Neural cell (in vitro differentiated cells): ENCODE measurements around the gene STARD7. TPM values are rescaled to one million over a fixed set of nuclear protein-coding genes. Genes with fewer than 3 reads are reported as not detected.

Source experiments
- H2AFZ ChIP-seq: fragments of 200-600, 300-800 bp; sonication (generic), shearing (Covaris generic); 2 replicates; pipeline ENCODE4 v1.6.0; 2014; ENCODE audit warnings: low read depth, mild to moderate bottlenecking, antibody characterized with exemption, low read length, moderate library complexity
- H3F3A ChIP-seq: fragments of 200-600 bp; shearing (Covaris generic); 2 replicates; pipeline ENCODE4 v1.6.1; 2016; ENCODE audit warnings: mild to moderate bottlenecking, moderate library complexity, mixed read lengths, antibody characterized with exemption, low read length; ENCODE audit not compliant: insufficient read depth, poor library complexity, severe bottlenecking
- H3K27ac ChIP-seq: fragments of 200-600, 300-800 bp; sonication (generic), shearing (Covaris generic); 2 replicates; pipeline ENCODE4 v1.5.1; 2014; ENCODE audit warnings: mild to moderate bottlenecking, low read length, moderate library complexity
- H3K27me3 ChIP-seq: fragments of 300-800, 200-600 bp; sonication (generic), shearing (Covaris generic); 2 replicates; pipeline ENCODE4 v1.6.0; 2014; ENCODE audit warnings: mild to moderate bottlenecking, low read depth, low read length, moderate library complexity; ENCODE audit not compliant: insufficient read depth
- H3K36me3 ChIP-seq: fragments of 300-800, 200-600 bp; sonication (generic), shearing (Covaris generic); 2 replicates; pipeline ENCODE4 v1.5.1; 2014; ENCODE audit warnings: mild to moderate bottlenecking, antibody characterized with exemption, low read length, moderate library complexity; ENCODE audit not compliant: insufficient read depth
- H3K4me2 ChIP-seq: fragments of 300-800, 200-600 bp; sonication (generic), shearing (Covaris generic); 2 replicates; pipeline ENCODE4 v1.6.0; 2014; ENCODE audit warnings: mild to moderate bottlenecking, low read length
- H3K4me3 ChIP-seq: fragments of 300-800, 200-600 bp; sonication (generic), shearing (Covaris generic); 2 replicates; pipeline ENCODE4 v1.5.1; 2014; ENCODE audit warnings: mild to moderate bottlenecking, low read length, moderate library complexity
- H3K79me2 ChIP-seq: fragments of 200-600 bp; shearing (Covaris generic); replicated peaks from 2 replicates; pipeline ENCODE4 v1.6.0; 2014; ENCODE audit warnings: mild to moderate bottlenecking, low read length, moderate library complexity; ENCODE audit not compliant: insufficient read depth
- H3K9ac ChIP-seq: fragments of 300-800, 200-600 bp; sonication (generic), shearing (Covaris generic); 2 replicates; pipeline ENCODE4 v1.6.1; 2016; ENCODE audit warnings: mild to moderate bottlenecking, low read length, mixed read lengths
- H3K9me2 ChIP-seq: fragments of 200-600 bp; shearing (Covaris generic); 2 replicates; pipeline ENCODE4 v1.6.1; 2016; ENCODE audit warnings: mild to moderate bottlenecking, low read length, mixed read lengths; ENCODE audit not compliant: insufficient read depth
- H3K9me3 ChIP-seq: fragments of 200-600, 300-800 bp; sonication (generic), shearing (Covaris generic); 2 replicates; pipeline ENCODE4 v1.6.1; 2016; ENCODE audit warnings: mild to moderate bottlenecking, mixed run types, low read length, moderate library complexity, mixed read lengths
- H4K20me1 ChIP-seq: fragments of 200-600 bp; shearing (Covaris generic); 2 replicates; pipeline ENCODE4 v1.6.1; 2016; ENCODE audit warnings: mild to moderate bottlenecking, mixed run types; ENCODE audit not compliant: insufficient read depth
- EP300 ChIP-seq: fragments of 450-650 bp; conservative IDR thresholded peaks from 2 replicates; pipeline ENCODE4 v1.6.1; 2014; ENCODE audit warnings: antibody characterized with exemption, mild to moderate bottlenecking, moderate library complexity; ENCODE audit not compliant: poor library complexity, severe bottlenecking
- EZH2 ChIP-seq: fragments of 200-600, 300-800 bp; shearing (Covaris generic), sonication (generic); IDR thresholded peaks from 2 replicates; pipeline ENCODE4 v1.6.1; 2014; ENCODE audit warnings: antibody characterized with exemption, low read length, borderline replicate concordance, mild to moderate bottlenecking; ENCODE audit not compliant: insufficient read depth, poor library complexity, severe bottlenecking
- MXI1 ChIP-seq: fragments of 450-650 bp; conservative IDR thresholded peaks from 2 replicates; pipeline ENCODE4 v1.6.1; 2014; ENCODE audit warnings: antibody characterized with exemption, mild to moderate bottlenecking; ENCODE audit not compliant: poor library complexity, severe bottlenecking
- POLR2AphosphoS5 ChIP-seq: IDR thresholded peaks from 2 replicates; pipeline ENCODE4 v1.6.1; 2012
- RAD21 ChIP-seq: fragments of 450-650 bp; conservative IDR thresholded peaks from 2 replicates; pipeline ENCODE4 v1.6.1; 2014; ENCODE audit warnings: antibody characterized with exemption, mild to moderate bottlenecking, moderate library complexity
- REST ChIP-seq: IDR thresholded peaks from 2 replicates; pipeline ENCODE4 v1.6.1; 2012; ENCODE audit warnings: borderline replicate concordance
- SMC3 ChIP-seq: fragments of 450-650 bp; conservative IDR thresholded peaks from 2 replicates; pipeline ENCODE4 v1.6.1; 2014; ENCODE audit warnings: antibody characterized with exemption, mild to moderate bottlenecking, moderate library complexity; ENCODE audit not compliant: poor library complexity
- TAF1 ChIP-seq: IDR thresholded peaks from 2 replicates; pipeline ENCODE4 v1.6.1; 2012; ENCODE audit warnings: low read depth
- polyA plus RNA-seq: library from polyadenylated mRNA; depleted of rRNA; stranded (reverse); fragments of >200 nt; gene quantifications from 2 replicates; pipeline ENCODE4 v1.2.3, GENCODE V29; 2014
- TF ChIP-seq, protein P1 (sequence below): fragments of 450-650 bp; IDR thresholded peaks from 2 replicates; pipeline ENCODE4 v1.5.1; 2014; ENCODE audit warnings: antibody characterized with exemption, mild to moderate bottlenecking, moderate library complexity; ENCODE audit not compliant: poor library complexity, severe bottlenecking

STARD7 gene
- polyA plus RNA-seq, 1 donor from 2014 or later: 155 TPM

GRCh38 chr2:96250188-96250587 is 41.6 kb upstream of the STARD7 start:
- TF ChIP-seq SMC3 (no peak), REST (no peak), EZH2 (no peak), POLR2AphosphoS5 (no peak), RAD21 (no peak), MXI1 (no peak), TAF1 (no peak), EP300 (no peak)
- TF ChIP-seq, protein P1, sequence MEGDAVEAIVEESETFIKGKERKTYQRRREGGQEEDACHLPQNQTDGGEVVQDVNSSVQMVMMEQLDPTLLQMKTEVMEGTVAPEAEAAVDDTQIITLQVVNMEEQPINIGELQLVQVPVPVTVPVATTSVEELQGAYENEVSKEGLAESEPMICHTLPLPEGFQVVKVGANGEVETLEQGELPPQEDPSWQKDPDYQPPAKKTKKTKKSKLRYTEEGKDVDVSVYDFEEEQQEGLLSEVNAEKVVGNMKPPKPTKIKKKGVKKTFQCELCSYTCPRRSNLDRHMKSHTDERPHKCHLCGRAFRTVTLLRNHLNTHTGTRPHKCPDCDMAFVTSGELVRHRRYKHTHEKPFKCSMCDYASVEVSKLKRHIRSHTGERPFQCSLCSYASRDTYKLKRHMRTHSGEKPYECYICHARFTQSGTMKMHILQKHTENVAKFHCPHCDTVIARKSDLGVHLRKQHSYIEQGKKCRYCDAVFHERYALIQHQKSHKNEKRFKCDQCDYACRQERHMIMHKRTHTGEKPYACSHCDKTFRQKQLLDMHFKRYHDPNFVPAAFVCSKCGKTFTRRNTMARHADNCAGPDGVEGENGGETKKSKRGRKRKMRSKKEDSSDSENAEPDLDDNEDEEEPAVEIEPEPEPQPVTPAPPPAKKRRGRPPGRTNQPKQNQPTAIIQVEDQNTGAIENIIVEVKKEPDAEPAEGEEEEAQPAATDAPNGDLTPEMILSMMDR: no peak
- Histone ChIP-seq H3K36me3 (no peaks in the 10 kb centered on the region), H3K27me3 (no peaks in the 10 kb centered on the region), H3F3A (no peaks in the 10 kb centered on the region), H3K4me3 (no peak overlapping the region), H3K4me2 (no peak overlapping the region), H4K20me1 (no peaks in the 10 kb centered on the region), H3K9me2 (no peaks in the 10 kb centered on the region), H2AFZ (no peak overlapping the region), H3K9me3 (no peaks in the 10 kb centered on the region), H3K9ac (no peak overlapping the region), H3K79me2 (no peaks in the 10 kb centered on the region), H3K27ac (no peak overlapping the region)

GRCh38 chr2:96249654-96250053 is 41.0 kb upstream of the STARD7 start:
- Histone ChIP-seq H4K20me1 (no peaks in the 10 kb centered on the region), H3F3A (no peaks in the 10 kb centered on the region), H3K27me3 (no peaks in the 10 kb centered on the region), H3K9me2 (no peaks in the 10 kb centered on the region), H3K79me2 (no peaks in the 10 kb centered on the region), H2AFZ (no peak overlapping the region), H3K9me3 (no peaks in the 10 kb centered on the region), H3K9ac (no peak overlapping the region), H3K4me3 (no peak overlapping the region), H3K27ac (no peak overlapping the region), H3K36me3 (no peaks in the 10 kb centered on the region), H3K4me2 (no peak overlapping the region)
- no peak for TF ChIP-seq EZH2
- no peak for TF ChIP-seq REST
- TF ChIP-seq EP300: no peak
- no peak for TF ChIP-seq POLR2AphosphoS5
- no peak for TF ChIP-seq SMC3
- TF ChIP-seq MXI1: no peak
- TF ChIP-seq TAF1: no peak
- TF ChIP-seq RAD21: no peak
- TF ChIP-seq, protein P1: no peak
